ENCODE measurements around the gene S100A3.
"Not testable (repeated sequence)": the region's sequence is repeated elsewhere in the genome, so short reads cannot be mapped to it uniquely, and the experiment has no call there.

- TF ChIP-seq SP2 (IDR thresholded peaks at IDR 0.05; ENCODE audit: low read length); EZH2 (IDR thresholded peaks at IDR 0.05; ENCODE audit: low read depth, low read length, severe bottlenecking); POLR2A (IDR thresholded peaks at IDR 0.05; ENCODE audit: control extremely low read depth in 1 of 2, low read depth in 2 of 2, low read length in 2 of 2); CTCF (IDR thresholded peaks at IDR 0.05; ENCODE audit: control extremely low read depth in 1 of 3, insufficient read depth in 1 of 3, low read depth in 1 of 3, low read length in 3 of 3); SIN3A (conservative IDR thresholded peaks at IDR 0.05 in 1 of 2, IDR thresholded peaks at IDR 0.05 in 1 of 2; ENCODE audit: low read depth in 1 of 2, low read length in 2 of 2); RFX5 (IDR thresholded peaks at IDR 0.05; ENCODE audit: borderline replicate concordance, low read depth, low read length); TAF1 (IDR thresholded peaks at IDR 0.05; ENCODE audit: low read depth, low read length); JUN (IDR thresholded peaks at IDR 0.05; ENCODE audit: low read depth, low read length): not testable (repeated sequence)
Measured at GRCh38 chr1:153575497-153575896, 26.4 kb upstream of the S100A3 start.

Measured in H1 (cell line).